HCT116 (cell line): Measurements from ENCODE around the gene IRS4. TPM values are rescaled to one million over a fixed set of nuclear protein-coding genes. Genes with fewer than 3 reads are reported as not detected.

Source experiments
- ATAC-seq: fragments of 200-7000 bp; cut with Tn5 transposase; 2 replicates; pipeline ENCODE4 v1.9.1; 2020; ENCODE audit warnings: mild to moderate bottlenecking, moderate library complexity
- BruUV-seq: library from RNA; stranded (reverse); fragments of 400-500 nt; replicated peaks from 2 replicates; lab custom pipeline; 2021; lab: Mats Ljungman, UMichigan
- CTCF ChIA-PET: fragments of 300-600 bp; sonication (Branson Sonifier 250); formaldehyde crosslinking; loops from one replicate; lab custom pipeline; 2021; ENCODE audit warnings: antibody characterized with exemption; lab: Charles Lee
- POLR2A ChIA-PET: fragments of 300-600, 350-600 bp; sonication (Branson Sonifier 250); formaldehyde crosslinking; loops from one replicate; lab custom pipeline; 2021; ENCODE audit warnings: antibody characterized with exemption; lab: Charles Lee
- RAD21 ChIA-PET, 2 experiments: fragments of 300-600 bp; sonication (Branson Sonifier 250); formaldehyde crosslinking; loops; one replicate each; lab custom pipeline; 2023; ENCODE audit warnings: low total read pairs in 2 of 2; ENCODE audit not compliant: uncharacterized antibody in 2 of 2, unreplicated experiment in 2 of 2, low non-redundant PET in 1 of 2; lab: Charles Lee
- DNase-seq: peaks from one replicate; pipeline ENCODE4 v3.0.0-alpha.2; 2010; ENCODE audit warnings: low read depth, low spot score
- H2AFZ ChIP-seq: fragments of 200-600 bp; shearing (Covaris generic), sonication (generic); 2 replicates; pipeline ENCODE4 v1.6.1; 2017; ENCODE audit warnings: low read depth, mixed run types, mixed read lengths, antibody characterized with exemption, low read length; ENCODE audit not compliant: poor library complexity, severe bottlenecking
- H3K27ac ChIP-seq: 2 replicates; pipeline ENCODE4 v1.5.1; 2012; ENCODE audit warnings: low read depth, low read length
- H3K27me3 ChIP-seq: fragments of 200-600 bp; sonication (generic); 2 replicates; pipeline ENCODE4 v1.6.1; 2016; ENCODE audit warnings: mixed run types, low read length, mixed read lengths; ENCODE audit not compliant: insufficient read depth
- H3K36me3 ChIP-seq, 2 experiments: fragments of 200-500 bp in 1 of 2; fragments of 200-600 bp in 1 of 2; sonication (Bioruptor generic) in 1 of 2; sonication (generic) in 1 of 2; 2 replicates each; pipeline versions ENCODE4 v1.5.1 to v1.6.1; 2014 to 2016; ENCODE audit warnings: low read length in 2 of 2, inconsistent platforms in 1 of 2, mixed read lengths in 1 of 2, mixed run types in 1 of 2; ENCODE audit not compliant: insufficient read depth in 2 of 2, control insufficient read depth in 1 of 2
- H3K4me1 ChIP-seq, 2 experiments: fragments of 200-600 bp in 1 of 2; sonication (generic) in 1 of 2; 2 replicates each; pipeline versions ENCODE4 v1.5.1 to v1.6.1; 2012 to 2017; ENCODE audit warnings: low read length in 2 of 2, inconsistent platforms in 1 of 2, mild to moderate bottlenecking in 1 of 2, mixed read lengths in 1 of 2, mixed run types in 1 of 2, moderate library complexity in 1 of 2; ENCODE audit not compliant: insufficient read depth in 2 of 2, control insufficient read depth in 1 of 2
- H3K4me2 ChIP-seq: fragments of 200-600 bp; sonication (generic); 2 replicates; pipeline ENCODE4 v1.6.1; 2017; ENCODE audit warnings: mixed run types, low read length, mixed read lengths
- H3K4me3 ChIP-seq, 2 experiments: fragments of 200-600 bp in 1 of 2; sonication (generic) in 1 of 2; replicated peaks in 1 of 2; 2 replicates each; pipeline ENCODE4 v1.5.1; 2011 to 2016; ENCODE audit warnings: low read length in 2 of 2, control low read depth in 1 of 2, low read depth in 1 of 2, mild to moderate bottlenecking in 1 of 2, mixed read lengths in 1 of 2, mixed run types in 1 of 2
- H3K79me2 ChIP-seq: fragments of 200-600 bp; sonication (generic); 2 replicates; pipeline ENCODE4 v1.6.1; 2017; ENCODE audit warnings: mild to moderate bottlenecking, mixed run types, low read length, moderate library complexity, mixed read lengths; ENCODE audit not compliant: insufficient read depth
- H3K9ac ChIP-seq: fragments of 200-600 bp; sonication (generic); 2 replicates; pipeline ENCODE4 v1.6.1; 2016; ENCODE audit warnings: low read length, mixed read lengths
- H3K9me2 ChIP-seq: fragments of 200-600 bp; sonication (generic), shearing (Covaris generic); 2 replicates; pipeline ENCODE4 v1.6.1; 2017; ENCODE audit warnings: mixed run types, mild to moderate bottlenecking, moderate library complexity; ENCODE audit not compliant: insufficient read depth
- H3K9me3 ChIP-seq, 2 experiments: fragments of 200-500 bp in 1 of 2; fragments of 200-600 bp in 1 of 2; sonication (Bioruptor generic) in 1 of 2; sonication (generic) in 1 of 2; 2 replicates each; pipeline ENCODE4 v1.6.1; 2014 to 2017; ENCODE audit warnings: low read length in 2 of 2, mixed read lengths in 2 of 2, inconsistent platforms in 1 of 2, low read depth in 1 of 2, mild to moderate bottlenecking in 1 of 2, mixed run types in 1 of 2, moderate library complexity in 1 of 2; ENCODE audit not compliant: control insufficient read depth in 1 of 2, insufficient read depth in 1 of 2
- H4K20me1 ChIP-seq: fragments of 200-600 bp; sonication (generic), shearing (Covaris generic); 2 replicates; pipeline ENCODE4 v1.6.1; 2017; ENCODE audit warnings: mixed run types, mild to moderate bottlenecking, moderate library complexity; ENCODE audit not compliant: insufficient read depth
- CEBPB ChIP-seq: IDR thresholded peaks from 2 replicates; pipeline ENCODE4 v1.6.1; 2012; ENCODE audit warnings: low read depth
- EZH2 ChIP-seq: fragments of 200-600 bp; sonication (generic); IDR thresholded peaks from 2 replicates; pipeline ENCODE4 v1.6.1; 2017; ENCODE audit warnings: antibody characterized with exemption, mixed run types
- RAD21 ChIP-seq: IDR thresholded peaks from 2 replicates; pipeline ENCODE4 v1.6.1; 2012; ENCODE audit warnings: low read depth, mild to moderate bottlenecking
- SRF ChIP-seq: IDR thresholded peaks from 2 replicates; pipeline ENCODE4 v1.6.1; 2012; ENCODE audit warnings: low read depth
- intact Hi-C: fragments of 100-400 bp; cut with micrococcal nuclease; formaldehyde crosslinking; loops from 2 replicates; pipeline ENCODE4 v1.10.0; 2022
- total RNA-seq: library from RNA; stranded (reverse); gene quantifications from one replicate; pipeline ENCODE4 v1.2.1, GENCODE V29; 2021; ENCODE audit not compliant: unreplicated experiment
- TF ChIP-seq, protein P1 (sequence below): IDR thresholded peaks from 2 replicates; pipeline ENCODE4 v1.6.1; 2011; ENCODE audit warnings: mild to moderate bottlenecking, low read length, moderate library complexity; ENCODE audit not compliant: insufficient replicate concordance; ENCODE audit errors: extremely low read depth
- TF ChIP-seq, protein P2 (sequence below), 3 experiments: fragments of 200-600 bp in 1 of 3; sonication (generic) in 1 of 3; IDR thresholded peaks in 2 of 3; conservative IDR thresholded peaks in 1 of 3; 2 replicates each; pipeline ENCODE4 v1.5.1; 2012 to 2017; ENCODE audit warnings: low read depth in 2 of 3, low read length in 2 of 3, antibody characterized with exemption in 1 of 3, borderline replicate concordance in 1 of 3, control low read depth in 1 of 3, mild to moderate bottlenecking in 1 of 3, mixed read lengths in 1 of 3, mixed run types in 1 of 3, moderate library complexity in 1 of 3; ENCODE audit not compliant: insufficient read depth in 1 of 3

Gene IRS4
- total RNA-seq, 1 experiment from 2014 or later = not detected

DNA sequence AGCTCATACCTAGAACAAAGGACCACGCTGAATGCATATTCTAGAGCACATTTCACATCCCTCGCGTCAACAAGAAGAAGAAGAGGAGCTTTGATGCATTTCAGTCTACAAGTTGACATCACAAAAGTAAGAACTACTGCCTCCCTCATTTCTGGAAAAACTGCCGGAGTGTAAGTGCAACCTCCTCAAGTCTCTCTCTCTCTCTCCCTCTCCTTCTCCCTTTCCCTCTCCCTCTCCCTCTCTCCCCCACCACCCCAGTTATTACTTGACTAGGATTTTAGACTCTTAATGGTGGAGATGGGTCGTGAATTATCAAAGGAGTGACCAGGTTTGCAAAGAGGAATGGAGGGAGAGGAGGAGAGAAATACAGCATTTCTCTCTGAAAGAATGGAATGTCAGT lies 1.4 kb upstream of the IRS4 start:
- no peaks in the 10 kb centered on the region for H3K36me3 ChIP-seq
- H3K4me2 ChIP-seq = no peak overlapping the region
- ChIA-PET RAD21 (no interaction called here), POLR2A (no interaction called here), CTCF (no interaction called here)
- intact Hi-C loops = no loop called here
- H3K27me3 ChIP-seq = no peaks in the 10 kb centered on the region
- no peak for ATAC-seq
- H3K9me3 ChIP-seq = no peaks in the 10 kb centered on the region
- no TSS peak for BruUV-seq
- H3K9ac ChIP-seq = no peak overlapping the region
- TF ChIP-seq CEBPB = no peak
- TF ChIP-seq, protein P1, sequence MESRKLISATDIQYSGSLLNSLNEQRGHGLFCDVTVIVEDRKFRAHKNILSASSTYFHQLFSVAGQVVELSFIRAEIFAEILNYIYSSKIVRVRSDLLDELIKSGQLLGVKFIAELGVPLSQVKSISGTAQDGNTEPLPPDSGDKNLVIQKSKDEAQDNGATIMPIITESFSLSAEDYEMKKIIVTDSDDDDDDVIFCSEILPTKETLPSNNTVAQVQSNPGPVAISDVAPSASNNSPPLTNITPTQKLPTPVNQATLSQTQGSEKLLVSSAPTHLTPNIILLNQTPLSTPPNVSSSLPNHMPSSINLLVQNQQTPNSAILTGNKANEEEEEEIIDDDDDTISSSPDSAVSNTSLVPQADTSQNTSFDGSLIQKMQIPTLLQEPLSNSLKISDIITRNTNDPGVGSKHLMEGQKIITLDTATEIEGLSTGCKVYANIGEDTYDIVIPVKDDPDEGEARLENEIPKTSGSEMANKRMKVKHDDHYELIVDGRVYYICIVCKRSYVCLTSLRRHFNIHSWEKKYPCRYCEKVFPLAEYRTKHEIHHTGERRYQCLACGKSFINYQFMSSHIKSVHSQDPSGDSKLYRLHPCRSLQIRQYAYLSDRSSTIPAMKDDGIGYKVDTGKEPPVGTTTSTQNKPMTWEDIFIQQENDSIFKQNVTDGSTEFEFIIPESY = no peak
- no peak for TF ChIP-seq SRF
- no peak for TF ChIP-seq EZH2
- TF ChIP-seq RAD21 = no peak
- TF ChIP-seq, protein P2, sequence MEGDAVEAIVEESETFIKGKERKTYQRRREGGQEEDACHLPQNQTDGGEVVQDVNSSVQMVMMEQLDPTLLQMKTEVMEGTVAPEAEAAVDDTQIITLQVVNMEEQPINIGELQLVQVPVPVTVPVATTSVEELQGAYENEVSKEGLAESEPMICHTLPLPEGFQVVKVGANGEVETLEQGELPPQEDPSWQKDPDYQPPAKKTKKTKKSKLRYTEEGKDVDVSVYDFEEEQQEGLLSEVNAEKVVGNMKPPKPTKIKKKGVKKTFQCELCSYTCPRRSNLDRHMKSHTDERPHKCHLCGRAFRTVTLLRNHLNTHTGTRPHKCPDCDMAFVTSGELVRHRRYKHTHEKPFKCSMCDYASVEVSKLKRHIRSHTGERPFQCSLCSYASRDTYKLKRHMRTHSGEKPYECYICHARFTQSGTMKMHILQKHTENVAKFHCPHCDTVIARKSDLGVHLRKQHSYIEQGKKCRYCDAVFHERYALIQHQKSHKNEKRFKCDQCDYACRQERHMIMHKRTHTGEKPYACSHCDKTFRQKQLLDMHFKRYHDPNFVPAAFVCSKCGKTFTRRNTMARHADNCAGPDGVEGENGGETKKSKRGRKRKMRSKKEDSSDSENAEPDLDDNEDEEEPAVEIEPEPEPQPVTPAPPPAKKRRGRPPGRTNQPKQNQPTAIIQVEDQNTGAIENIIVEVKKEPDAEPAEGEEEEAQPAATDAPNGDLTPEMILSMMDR (IDR thresholded peaks at IDR 0.05 in 2 of 3, conservative IDR thresholded peaks at IDR 0.05 in 1 of 3; ENCODE audit: borderline replicate concordance in 1 of 3, insufficient read depth in 1 of 3, low read depth in 2 of 3, low read length in 2 of 3) = no peak
- H2AFZ ChIP-seq = no peak overlapping the region
- no peak overlapping the region for H3K27ac ChIP-seq
- no peaks in the 10 kb centered on the region for H3K4me1 ChIP-seq
- no peaks in the 10 kb centered on the region for H3K79me2 ChIP-seq
- no peaks in the 10 kb centered on the region for H3K9me2 ChIP-seq
- H3K4me3 ChIP-seq = no peak overlapping the region
- DNase-seq = no peak
- H4K20me1 ChIP-seq = no peaks in the 10 kb centered on the region
